ENCODE measurements around the gene RECQL5. TPM values are rescaled to one million over a fixed set of nuclear protein-coding genes. Genes with fewer than 3 reads are reported as not detected.

RECQL5 gene
- total RNA-seq, 1 experiment from 2014 or later: 36.3 TPM

- no peak for DNase-seq (ENCODE audit: unreplicated experiment)
- Mint-ChIP-seq H3K4me3 (ENCODE audit: unreplicated experiment) (no peak overlapping the region), H3K36me3 (ENCODE audit: insufficient read depth, unreplicated experiment) (peaks cover 67% of the 10 kb centered on the region), H3K9me3 (ENCODE audit: unreplicated experiment) (no peaks in the 10 kb centered on the region), H3K27ac (ENCODE audit: low read depth, unreplicated experiment) (no peak overlapping the region), H3K4me1 (ENCODE audit: insufficient read depth, unreplicated experiment) (no peaks in the 10 kb centered on the region), H3K27me3 (ENCODE audit: insufficient read depth, unreplicated experiment) (no peaks in the 10 kb centered on the region)
- TF ChIP-seq, protein P1, sequence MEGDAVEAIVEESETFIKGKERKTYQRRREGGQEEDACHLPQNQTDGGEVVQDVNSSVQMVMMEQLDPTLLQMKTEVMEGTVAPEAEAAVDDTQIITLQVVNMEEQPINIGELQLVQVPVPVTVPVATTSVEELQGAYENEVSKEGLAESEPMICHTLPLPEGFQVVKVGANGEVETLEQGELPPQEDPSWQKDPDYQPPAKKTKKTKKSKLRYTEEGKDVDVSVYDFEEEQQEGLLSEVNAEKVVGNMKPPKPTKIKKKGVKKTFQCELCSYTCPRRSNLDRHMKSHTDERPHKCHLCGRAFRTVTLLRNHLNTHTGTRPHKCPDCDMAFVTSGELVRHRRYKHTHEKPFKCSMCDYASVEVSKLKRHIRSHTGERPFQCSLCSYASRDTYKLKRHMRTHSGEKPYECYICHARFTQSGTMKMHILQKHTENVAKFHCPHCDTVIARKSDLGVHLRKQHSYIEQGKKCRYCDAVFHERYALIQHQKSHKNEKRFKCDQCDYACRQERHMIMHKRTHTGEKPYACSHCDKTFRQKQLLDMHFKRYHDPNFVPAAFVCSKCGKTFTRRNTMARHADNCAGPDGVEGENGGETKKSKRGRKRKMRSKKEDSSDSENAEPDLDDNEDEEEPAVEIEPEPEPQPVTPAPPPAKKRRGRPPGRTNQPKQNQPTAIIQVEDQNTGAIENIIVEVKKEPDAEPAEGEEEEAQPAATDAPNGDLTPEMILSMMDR (IDR thresholded peaks at IDR 0.05; ENCODE audit: unreplicated experiment): no peak
- POLR2A ChIA-PET: interaction anchor here (1.1 to 2.4 kb wide), 3 partner anchors 15 to 132 kb away, joined by 3 to 12 read pairs (median 4); partner anchors contain the start of genes RECQL5, SAP30BP and UNK
- no TSS peak for BruUV-seq (replicated peaks)
- intact Hi-C loops (cut with micrococcal nuclease): no loop called here
- CTCF ChIA-PET: interaction anchor here (0.6 to 9.0 kb wide), 6 partner anchors 19 to 258 kb away, joined by 3 to 75 read pairs (median 4); partner anchors contain the start of gene SMIM5
Measured at GRCh38 chr17:75652341-75652740, 14.6 kb downstream of the RECQL5 start.

DNA sequence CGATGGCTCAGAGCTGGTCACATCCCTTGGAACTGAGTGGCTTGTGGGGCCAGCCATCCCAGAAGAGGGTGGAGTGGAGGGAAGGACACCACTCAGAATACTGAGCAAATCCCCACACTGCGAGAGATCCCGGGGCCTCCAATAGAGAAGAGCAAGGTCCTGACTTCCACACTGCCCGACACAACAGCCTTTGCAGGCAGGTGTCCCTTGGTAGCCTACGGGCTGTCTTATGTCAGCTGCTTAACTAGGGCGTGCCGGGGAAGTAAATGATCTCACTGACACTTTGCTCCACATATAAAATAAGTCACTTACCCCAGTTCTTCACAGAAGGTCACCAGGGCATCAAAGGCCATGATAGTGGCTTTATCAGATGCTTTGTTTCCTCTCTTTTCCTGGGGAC lies 16.1 kb downstream of the RECQL5 start:
- ChIA-PET CTCF (interaction anchor here (0.6 to 9.0 kb wide), 4 partner anchors 14 to 97 kb away, joined by 3 to 75 read pairs (median 4); partner anchors contain the start of gene SMIM5), POLR2A (interaction anchor here (1.0 to 2.4 kb wide), 2 partner anchors 16 to 18 kb away, joined by 3 to 12 read pairs; partner anchors contain the start of genes RECQL5, SAP30BP and SMIM5)
- Mint-ChIP-seq H3K4me1 (ENCODE audit: insufficient read depth, unreplicated experiment) (peaks cover 2% of the 10 kb centered on the region), H3K27me3 (ENCODE audit: insufficient read depth, unreplicated experiment) (no peaks in the 10 kb centered on the region), H3K4me3 (ENCODE audit: unreplicated experiment) (no peak overlapping the region), H3K27ac (ENCODE audit: low read depth, unreplicated experiment) (no peak overlapping the region), H3K36me3 (ENCODE audit: insufficient read depth, unreplicated experiment) (peaks cover 52% of the 10 kb centered on the region), H3K9me3 (ENCODE audit: unreplicated experiment) (no peaks in the 10 kb centered on the region)
- TF ChIP-seq, protein P1 (IDR thresholded peaks at IDR 0.05; ENCODE audit: unreplicated experiment): no peak
- no peak for DNase-seq (ENCODE audit: unreplicated experiment)
- intact Hi-C loops (cut with micrococcal nuclease): no loop called here
- no TSS peak for BruUV-seq (replicated peaks)

GRCh38 chr17:75649687-75650086 lies 17.3 kb downstream of the RECQL5 start:
- intact Hi-C loops (cut with micrococcal nuclease): no loop called here
- no TSS peak for BruUV-seq (replicated peaks)
- DNase-seq (ENCODE audit: unreplicated experiment): no peak
- H3K4me1 Mint-ChIP-seq (ENCODE audit: insufficient read depth, unreplicated experiment): peaks cover 5% of the 10 kb centered on the region
- ChIA-PET POLR2A (interaction anchor here (0.7 to 2.4 kb wide), 3 partner anchors 16 to 18 kb away, joined by 3 to 12 read pairs (median 3); partner anchors contain the start of genes RECQL5, SAP30BP and SMIM5), CTCF (interaction anchor here (1.2 to 9.0 kb wide), 2 partner anchors 13 to 16 kb away, joined by 3 to 75 read pairs; partner anchors contain the start of gene SMIM5)
- H3K27ac Mint-ChIP-seq (ENCODE audit: low read depth, unreplicated experiment): no peak overlapping the region
- TF ChIP-seq, protein P1 (IDR thresholded peaks at IDR 0.05; ENCODE audit: unreplicated experiment): no peak
- H3K4me3 Mint-ChIP-seq (ENCODE audit: unreplicated experiment): no peak overlapping the region
- peaks cover 50% of the 10 kb centered on the region for H3K36me3 Mint-ChIP-seq (ENCODE audit: insufficient read depth, unreplicated experiment)
- no peaks in the 10 kb centered on the region for H3K9me3 Mint-ChIP-seq (ENCODE audit: unreplicated experiment)
- no peaks in the 10 kb centered on the region for H3K27me3 Mint-ChIP-seq (ENCODE audit: insufficient read depth, unreplicated experiment)

- TF ChIP-seq, protein P1 (IDR thresholded peaks at IDR 0.05; ENCODE audit: unreplicated experiment): no peak
- Mint-ChIP-seq H3K27ac (ENCODE audit: low read depth, unreplicated experiment) (no peak overlapping the region), H3K4me3 (ENCODE audit: unreplicated experiment) (no peak overlapping the region), H3K36me3 (ENCODE audit: insufficient read depth, unreplicated experiment) (peaks cover 39% of the 10 kb centered on the region), H3K27me3 (ENCODE audit: insufficient read depth, unreplicated experiment) (no peaks in the 10 kb centered on the region), H3K9me3 (ENCODE audit: unreplicated experiment) (no peaks in the 10 kb centered on the region), H3K4me1 (ENCODE audit: insufficient read depth, unreplicated experiment) (peaks cover 5% of the 10 kb centered on the region)
- ChIA-PET CTCF (interaction anchor here (9.0 kb wide), 1 partner anchor 14 kb away, joined by 75 read pairs; the partner anchor contains the start of gene SMIM5), POLR2A (no interaction called here)
- DNase-seq (ENCODE audit: unreplicated experiment): no peak
- intact Hi-C loops (cut with micrococcal nuclease): no loop called here
- no TSS peak for BruUV-seq (replicated peaks)
Measured at GRCh38 chr17:75647921-75648320, 19.0 kb downstream of the RECQL5 start.
